Measurements from ENCODE around the gene NIPAL1.
"Not testable (repeated sequence)": the region's sequence is repeated elsewhere in the genome, so short reads cannot be mapped to it uniquely, and the experiment has no call there.

NIPAL1 gene

DNA sequence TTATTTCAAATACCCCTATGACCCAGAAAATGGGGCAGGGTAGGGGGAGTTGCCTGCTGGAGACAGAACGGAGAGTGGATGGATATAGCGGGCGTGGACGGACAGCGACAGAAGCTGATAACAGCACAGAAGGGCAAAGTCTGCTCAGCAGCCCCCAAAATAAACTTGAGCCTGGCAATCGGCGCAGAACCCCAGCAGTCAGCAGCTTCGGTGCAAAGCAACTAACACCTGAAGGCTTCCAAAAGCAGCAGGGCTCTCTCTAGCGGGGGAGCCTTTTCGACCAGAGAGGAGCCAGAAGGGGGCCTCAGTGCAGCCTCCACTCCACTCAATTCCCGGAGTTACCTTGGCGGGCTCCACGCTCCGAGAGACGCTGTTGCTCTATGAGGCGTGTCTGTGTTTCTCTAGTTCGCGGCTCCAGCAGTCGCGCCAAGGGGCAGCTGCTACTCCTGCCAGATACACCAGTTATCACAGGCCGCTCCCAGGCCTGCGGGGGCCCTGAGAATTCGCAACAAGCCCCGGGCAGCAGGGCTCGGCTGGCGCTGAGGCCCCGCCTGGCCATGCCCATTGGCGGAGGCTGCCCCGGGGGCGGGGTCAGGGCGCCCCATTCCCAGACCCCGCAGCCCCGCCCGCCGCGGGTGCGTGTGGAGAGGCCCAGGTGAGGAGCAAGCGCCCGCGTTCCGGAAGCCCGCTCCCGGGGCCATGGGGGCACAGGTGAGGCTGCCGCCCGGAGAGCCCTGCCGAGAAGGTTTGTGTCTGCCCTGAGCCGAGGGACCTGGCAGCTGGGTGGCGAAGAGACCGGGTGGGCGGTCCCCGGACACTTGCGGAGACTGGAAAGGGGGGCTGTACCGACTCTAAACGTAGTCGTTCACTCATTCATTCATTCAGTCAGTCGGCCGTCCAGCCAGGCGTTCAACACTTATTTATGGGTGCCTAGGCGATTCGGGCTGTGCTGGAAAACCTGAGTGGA is at the start of gene NIPAL1, which contains the start of gene CNGA1:
NIPAL1 (plus strand) TSS at position 632 of the 967 bp plus-strand sequence; CDS start at position 700, 68 bp downstream.
CNGA1 (minus strand) TSS at position 541 of the 967 bp plus-strand sequence. CDS start 63,992 bp downstream, outside the sequence.
- peak; percentile 91 for DNase-seq (ENCODE audit: low spot score)

DNA sequence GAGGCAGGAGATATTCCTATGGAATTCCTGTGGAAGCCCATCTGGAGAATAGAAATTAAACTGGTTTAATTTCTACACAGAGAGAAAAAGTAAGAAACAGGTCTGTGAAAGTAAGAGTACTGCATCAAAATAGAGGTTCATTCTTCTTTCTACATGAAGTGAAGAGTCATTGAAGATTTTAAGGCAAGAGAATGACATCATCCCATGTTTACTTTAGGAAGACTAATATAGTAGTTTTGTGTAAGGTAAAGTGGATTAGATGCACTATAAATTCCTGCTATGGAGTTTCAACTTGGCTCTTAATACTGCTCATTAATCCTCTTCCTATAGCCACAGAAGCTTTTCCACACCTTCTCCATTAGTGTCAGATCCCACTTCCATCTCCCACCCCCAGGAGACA is 47.7 kb upstream of the NIPAL1 start:
- DNase-seq (ENCODE audit: low spot score) = no peak

DNA sequence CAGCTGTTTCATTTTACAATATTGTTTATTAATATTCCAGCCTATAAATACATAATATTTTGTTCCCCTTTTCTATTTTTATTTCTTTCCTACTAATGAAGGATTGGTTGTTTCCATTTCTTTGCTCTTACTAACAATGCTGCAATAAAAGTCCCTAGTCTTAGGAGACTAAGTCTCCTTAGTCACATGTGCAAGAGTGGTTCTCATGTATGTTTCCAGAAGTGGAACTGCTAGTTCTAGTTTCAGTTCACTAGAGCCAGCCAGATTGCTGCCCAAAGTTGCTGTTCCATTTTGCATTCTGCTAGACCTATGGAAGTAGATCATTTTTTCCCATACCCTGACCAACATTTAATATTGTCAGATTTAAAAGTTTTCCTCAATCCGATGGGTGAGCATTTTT is 44.4 kb upstream of the NIPAL1 start:
- no peak for DNase-seq (ENCODE audit: low spot score)

- DNase-seq (ENCODE audit: low spot score) = no peak
Observed at GRCh38 chr4:47972721-47973120, 43.9 kb upstream of the NIPAL1 start.

GRCh38 chr4:47974566-47974965 is 42.0 kb upstream of the NIPAL1 start:
- no peak for DNase-seq (ENCODE audit: low spot score)

DNA sequence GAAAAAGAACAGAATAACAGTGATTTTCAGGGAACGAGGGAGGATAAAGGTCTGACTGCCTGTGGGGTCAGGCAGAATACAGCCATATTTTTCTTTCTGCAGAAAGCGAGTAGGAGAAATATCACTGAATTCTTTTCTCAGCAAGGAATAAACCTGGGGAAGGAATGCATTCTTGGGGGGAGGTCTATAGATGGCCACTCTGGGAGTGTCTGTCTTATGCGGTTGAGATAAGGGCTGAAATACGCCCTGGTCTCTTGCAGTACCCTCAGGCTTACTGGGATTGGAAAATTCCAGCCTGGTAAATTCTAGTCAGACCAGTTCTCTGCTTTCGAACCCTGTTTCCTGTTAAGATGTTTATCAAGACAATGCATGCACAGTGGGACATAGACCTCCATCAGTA is 26.4 kb upstream of the NIPAL1 start:
- DNase-seq (ENCODE audit: low spot score) = no peak

DNA sequence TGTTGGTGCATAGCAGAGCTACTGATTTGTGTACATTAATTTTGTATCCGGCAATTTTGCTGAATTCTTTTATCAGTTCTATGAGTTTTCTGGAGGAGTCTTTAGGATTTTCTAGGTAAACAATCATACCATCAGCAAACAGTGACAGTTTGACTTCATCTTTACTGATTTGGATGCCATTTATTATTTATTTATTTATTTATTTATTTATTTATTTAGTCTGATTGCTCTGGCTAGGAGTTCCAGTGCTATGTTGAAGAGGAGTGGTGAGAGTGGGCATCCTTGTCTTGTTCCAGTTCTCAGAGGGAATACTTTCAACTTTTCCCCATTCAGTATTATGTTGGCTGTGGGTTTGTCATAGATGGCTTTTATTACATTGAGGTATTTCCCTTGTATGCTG is 24.1 kb upstream of the NIPAL1 start:
- not testable (repeated sequence) for DNase-seq (ENCODE audit: low spot score)

GRCh38 chr4:47996021-47996420 is 20.6 kb upstream of the NIPAL1 start:
- no peak for DNase-seq (ENCODE audit: low spot score)

DNA sequence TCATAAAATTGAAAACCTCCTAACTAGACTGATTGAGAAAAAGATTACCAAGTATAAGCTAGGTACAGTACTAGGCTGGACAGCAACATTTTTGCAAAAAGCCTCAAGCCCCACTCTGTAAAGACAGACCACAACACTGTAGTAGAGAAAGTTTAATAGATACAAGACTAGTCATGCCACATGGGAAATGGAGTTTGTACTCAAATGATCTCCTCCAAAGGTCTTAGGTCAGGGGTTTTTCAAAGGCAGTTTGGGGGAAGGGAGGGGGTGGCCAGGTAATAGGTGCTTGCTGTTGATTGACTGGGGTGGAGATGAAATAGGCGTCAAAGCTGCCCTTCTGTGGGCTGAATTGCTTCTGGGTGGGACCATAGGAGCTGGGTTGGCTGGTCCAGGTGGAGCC is 14.3 kb upstream of the NIPAL1 start:
- DNase-seq (ENCODE audit: low spot score) = no peak

DNA sequence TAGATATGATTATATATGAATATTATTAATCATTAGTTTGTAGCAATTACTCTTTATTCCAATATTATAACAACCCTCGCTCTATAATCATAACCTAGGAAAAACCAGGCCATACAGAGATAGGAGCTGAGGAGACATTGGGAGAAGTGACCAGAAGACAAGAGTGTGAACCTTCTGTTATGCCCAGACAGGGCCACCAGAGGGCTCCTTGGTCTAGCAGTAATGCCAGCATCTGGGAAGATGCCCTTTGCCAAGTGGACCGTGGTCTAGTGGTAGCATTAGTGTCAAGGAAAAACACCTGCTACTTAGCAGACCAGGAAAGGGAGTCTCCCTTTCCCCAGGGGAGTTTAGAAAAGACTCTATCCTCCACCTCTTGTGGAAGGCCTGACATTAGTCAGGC is 13.0 kb upstream of the NIPAL1 start:
- DNase-seq (ENCODE audit: low spot score) = not testable (repeated sequence)

- DNase-seq (ENCODE audit: low spot score) = no peak
Observed at GRCh38 chr4:48005781-48006180, 10.8 kb upstream of the NIPAL1 start.

- no peak for DNase-seq (ENCODE audit: low spot score)
Observed at GRCh38 chr4:48008021-48008596, 8.5 kb upstream of the NIPAL1 start.

DNA sequence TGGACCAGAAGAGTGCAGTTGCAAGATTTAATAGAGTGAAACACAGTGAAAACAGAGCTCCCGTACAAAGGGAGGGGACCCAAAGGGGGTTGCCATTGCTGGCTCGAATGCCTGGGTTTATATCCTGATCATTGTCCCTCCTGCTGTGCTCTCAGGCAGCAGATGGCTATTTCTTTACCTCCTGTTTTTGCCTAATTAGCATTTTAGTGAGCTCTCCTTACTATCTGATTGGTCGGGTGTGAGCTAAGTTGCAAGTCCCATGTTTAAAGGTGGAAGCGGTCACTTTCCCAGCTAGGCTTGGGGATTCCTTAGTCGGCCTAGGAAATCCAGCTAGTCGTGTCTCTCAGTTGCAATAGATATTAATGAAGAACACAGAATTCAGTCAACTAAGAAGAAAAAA is 5.7 kb upstream of the NIPAL1 start:
- DNase-seq (ENCODE audit: low spot score) = not testable (repeated sequence)

DNA sequence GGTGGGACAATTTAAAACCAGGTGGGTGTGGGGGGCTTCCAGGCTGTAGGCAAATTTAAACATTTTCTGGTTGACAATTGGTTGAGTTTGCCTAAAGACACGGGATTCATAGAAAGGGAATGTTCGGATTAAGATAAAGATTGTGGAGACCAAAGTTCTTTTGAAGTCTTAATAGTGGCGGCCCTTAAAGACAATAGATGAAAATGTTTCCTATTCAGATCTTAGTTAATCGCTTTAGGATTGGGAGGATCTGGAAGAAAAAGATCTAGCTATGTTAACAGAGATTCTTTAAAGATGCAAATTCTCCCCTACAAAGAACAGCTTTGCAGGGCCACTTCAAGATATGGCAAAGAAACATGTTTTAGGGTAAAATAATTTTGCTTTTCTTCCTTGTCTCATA is 4.8 kb upstream of the NIPAL1 start:
- DNase-seq (ENCODE audit: low spot score) = no peak

DNA sequence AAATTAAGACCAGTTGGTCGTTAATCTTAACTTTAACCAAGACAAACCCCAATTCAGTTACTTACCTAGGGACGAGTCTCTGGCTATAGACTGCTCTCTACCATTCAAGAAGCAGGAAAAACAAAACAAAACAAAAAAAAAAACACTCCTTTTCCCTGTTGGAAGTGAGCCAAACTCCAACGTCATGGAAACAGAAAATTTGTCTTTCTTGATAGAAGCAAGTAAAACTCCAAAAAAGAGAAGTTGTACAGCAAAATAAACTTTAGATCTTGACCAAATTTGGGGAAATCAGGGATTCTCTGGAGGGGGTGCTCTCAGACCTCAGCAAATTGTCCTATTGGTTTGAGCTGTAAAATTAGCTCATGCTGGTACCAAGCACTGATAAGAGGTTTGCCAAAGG is 3.7 kb upstream of the NIPAL1 start:
- DNase-seq (ENCODE audit: low spot score) = no peak

GRCh38 chr4:48015216-48015615 is 1.4 kb upstream of the NIPAL1 start:
- no peak for DNase-seq (ENCODE audit: low spot score)

DNA sequence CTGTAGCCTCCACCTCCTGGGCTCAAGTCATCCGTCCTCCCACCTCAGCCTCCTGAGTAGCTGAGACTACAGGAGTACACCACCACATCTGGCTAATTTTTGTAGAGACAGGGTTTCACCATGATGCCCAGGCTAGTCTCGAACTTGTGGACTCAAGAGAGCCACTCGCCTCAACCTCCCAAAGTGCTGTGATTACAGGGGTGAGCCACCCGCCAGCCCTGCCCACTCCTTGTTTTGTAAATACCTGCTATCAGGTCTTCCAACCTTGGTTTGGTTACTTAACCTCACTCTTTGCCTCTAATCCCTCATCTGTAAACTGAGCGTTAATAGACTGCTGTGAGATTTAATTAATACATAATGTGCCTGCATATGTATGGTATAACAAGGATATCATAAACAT is 894 bp upstream of the NIPAL1 start:
- no peak for DNase-seq (ENCODE audit: low spot score)

DNA sequence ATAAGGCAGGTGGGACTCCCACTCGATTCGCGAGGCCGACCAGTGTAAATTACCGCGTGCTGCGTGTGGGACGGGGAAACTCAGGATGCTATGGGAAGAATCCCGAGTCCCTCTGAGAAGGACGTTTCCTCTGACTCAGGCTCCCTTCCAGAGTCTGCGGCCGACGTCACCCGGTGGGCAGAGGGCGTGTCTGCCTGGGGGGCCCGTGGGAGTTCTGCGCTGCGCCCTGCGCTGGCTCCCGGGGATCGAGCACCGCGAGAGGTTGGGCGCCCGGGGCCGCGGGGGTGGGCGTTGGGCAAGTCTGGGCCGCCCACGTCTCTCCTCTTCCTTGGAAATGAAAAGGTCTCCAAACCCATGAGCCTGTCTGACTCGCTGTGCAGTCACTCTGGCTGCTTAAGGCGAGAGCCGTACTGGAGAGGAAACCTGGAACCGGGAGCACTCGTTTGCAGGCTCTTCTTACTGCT is 568 bp downstream of the NIPAL1 start:
- peak; percentile 71 for DNase-seq (ENCODE audit: low spot score)

GRCh38 chr4:48018112-48018511 is 1.5 kb downstream of the NIPAL1 start:
- DNase-seq (ENCODE audit: low spot score) = no peak

GRCh38 chr4:48021100-48021499 is 4.5 kb downstream of the NIPAL1 start:
- DNase-seq (ENCODE audit: low spot score) = no peak

GRCh38 chr4:48022192-48022799 is 5.7 kb downstream of the NIPAL1 start:
- no peak for DNase-seq (ENCODE audit: low spot score)

- no peak for DNase-seq (ENCODE audit: low spot score)
Observed at GRCh38 chr4:48024522-48024921, 8.0 kb downstream of the NIPAL1 start.

GRCh38 chr4:48025005-48025404 is 8.4 kb downstream of the NIPAL1 start:
- peak; percentile 21 for DNase-seq (ENCODE audit: low spot score)
